Ishikawa (cell line): ENCODE results near the gene UPF2.

Source experiments
- CEBPB ChIP-seq: IDR thresholded peaks from 2 replicates; pipeline ENCODE4 v1.6.1; 2012
- CREB1 ChIP-seq: IDR thresholded peaks from 2 replicates; pipeline ENCODE4 v1.6.1; 2012; ENCODE audit warnings: low read depth
- EGR1 ChIP-seq: IDR thresholded peaks from 2 replicates; pipeline ENCODE4 v1.6.1; 2012
- EP300 ChIP-seq: IDR thresholded peaks from 2 replicates; pipeline ENCODE4 v1.6.1; 2012; ENCODE audit warnings: borderline replicate concordance
- FOXM1 ChIP-seq: IDR thresholded peaks from 2 replicates; pipeline ENCODE4 v1.6.1; 2012; ENCODE audit warnings: low read depth, borderline replicate concordance
- MAX ChIP-seq: IDR thresholded peaks from 2 replicates; pipeline ENCODE4 v1.6.1; 2012
- NFIC ChIP-seq: IDR thresholded peaks from 2 replicates; pipeline ENCODE4 v1.6.1; 2012
- RAD21 ChIP-seq: IDR thresholded peaks from 2 replicates; pipeline ENCODE4 v1.6.1; 2012; ENCODE audit warnings: low read depth
- TAF1 ChIP-seq: IDR thresholded peaks from 2 replicates; pipeline ENCODE4 v1.6.1; 2012; ENCODE audit warnings: low read depth, mild to moderate bottlenecking
- TCF12 ChIP-seq: IDR thresholded peaks from 2 replicates; pipeline ENCODE4 v1.6.1; 2012; ENCODE audit warnings: low read depth
- TEAD4 ChIP-seq: IDR thresholded peaks from 2 replicates; pipeline ENCODE4 v1.6.1; 2012
- YY1 ChIP-seq: IDR thresholded peaks from 2 replicates; pipeline ENCODE4 v1.6.1; 2012; ENCODE audit warnings: low read depth
- ZBTB7A ChIP-seq: IDR thresholded peaks from 2 replicates; pipeline ENCODE4 v1.6.1; 2012; ENCODE audit warnings: low read depth
- TF ChIP-seq, protein P1 (sequence below): IDR thresholded peaks from 2 replicates; pipeline ENCODE4 v1.6.1; 2012; ENCODE audit warnings: low read depth, mild to moderate bottlenecking
- TF ChIP-seq, protein P2 (sequence below): IDR thresholded peaks from 2 replicates; pipeline ENCODE4 v1.6.1; 2012

Gene UPF2

GRCh38 chr10:11876805-11877590, 165.6 kb downstream of the UPF2 start:
- TF ChIP-seq, protein P1, sequence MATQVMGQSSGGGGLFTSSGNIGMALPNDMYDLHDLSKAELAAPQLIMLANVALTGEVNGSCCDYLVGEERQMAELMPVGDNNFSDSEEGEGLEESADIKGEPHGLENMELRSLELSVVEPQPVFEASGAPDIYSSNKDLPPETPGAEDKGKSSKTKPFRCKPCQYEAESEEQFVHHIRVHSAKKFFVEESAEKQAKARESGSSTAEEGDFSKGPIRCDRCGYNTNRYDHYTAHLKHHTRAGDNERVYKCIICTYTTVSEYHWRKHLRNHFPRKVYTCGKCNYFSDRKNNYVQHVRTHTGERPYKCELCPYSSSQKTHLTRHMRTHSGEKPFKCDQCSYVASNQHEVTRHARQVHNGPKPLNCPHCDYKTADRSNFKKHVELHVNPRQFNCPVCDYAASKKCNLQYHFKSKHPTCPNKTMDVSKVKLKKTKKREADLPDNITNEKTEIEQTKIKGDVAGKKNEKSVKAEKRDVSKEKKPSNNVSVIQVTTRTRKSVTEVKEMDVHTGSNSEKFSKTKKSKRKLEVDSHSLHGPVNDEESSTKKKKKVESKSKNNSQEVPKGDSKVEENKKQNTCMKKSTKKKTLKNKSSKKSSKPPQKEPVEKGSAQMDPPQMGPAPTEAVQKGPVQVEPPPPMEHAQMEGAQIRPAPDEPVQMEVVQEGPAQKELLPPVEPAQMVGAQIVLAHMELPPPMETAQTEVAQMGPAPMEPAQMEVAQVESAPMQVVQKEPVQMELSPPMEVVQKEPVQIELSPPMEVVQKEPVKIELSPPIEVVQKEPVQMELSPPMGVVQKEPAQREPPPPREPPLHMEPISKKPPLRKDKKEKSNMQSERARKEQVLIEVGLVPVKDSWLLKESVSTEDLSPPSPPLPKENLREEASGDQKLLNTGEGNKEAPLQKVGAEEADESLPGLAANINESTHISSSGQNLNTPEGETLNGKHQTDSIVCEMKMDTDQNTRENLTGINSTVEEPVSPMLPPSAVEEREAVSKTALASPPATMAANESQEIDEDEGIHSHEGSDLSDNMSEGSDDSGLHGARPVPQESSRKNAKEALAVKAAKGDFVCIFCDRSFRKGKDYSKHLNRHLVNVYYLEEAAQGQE, result no peak

- no peak for TF ChIP-seq ZBTB7A
- TF ChIP-seq FOXM1, result no peak
- TF ChIP-seq MAX, result no peak
- TF ChIP-seq, protein P2, sequence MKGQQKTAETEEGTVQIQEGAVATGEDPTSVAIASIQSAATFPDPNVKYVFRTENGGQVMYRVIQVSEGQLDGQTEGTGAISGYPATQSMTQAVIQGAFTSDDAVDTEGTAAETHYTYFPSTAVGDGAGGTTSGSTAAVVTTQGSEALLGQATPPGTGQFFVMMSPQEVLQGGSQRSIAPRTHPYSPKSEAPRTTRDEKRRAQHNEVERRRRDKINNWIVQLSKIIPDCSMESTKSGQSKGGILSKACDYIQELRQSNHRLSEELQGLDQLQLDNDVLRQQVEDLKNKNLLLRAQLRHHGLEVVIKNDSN, result no peak
- TF ChIP-seq YY1, result no peak
- TF ChIP-seq CREB1, result no peak
- no peak for TF ChIP-seq TCF12
- TF ChIP-seq NFIC, result no peak
- TF ChIP-seq RAD21, result no peak
- no peak for TF ChIP-seq TAF1
- TF ChIP-seq EGR1, result no peak
- TF ChIP-seq, protein P1, result no peak
- no peak for TF ChIP-seq TEAD4
Observed at GRCh38 chr10:11876324-11876723, 166.3 kb downstream of the UPF2 start.

DNA sequence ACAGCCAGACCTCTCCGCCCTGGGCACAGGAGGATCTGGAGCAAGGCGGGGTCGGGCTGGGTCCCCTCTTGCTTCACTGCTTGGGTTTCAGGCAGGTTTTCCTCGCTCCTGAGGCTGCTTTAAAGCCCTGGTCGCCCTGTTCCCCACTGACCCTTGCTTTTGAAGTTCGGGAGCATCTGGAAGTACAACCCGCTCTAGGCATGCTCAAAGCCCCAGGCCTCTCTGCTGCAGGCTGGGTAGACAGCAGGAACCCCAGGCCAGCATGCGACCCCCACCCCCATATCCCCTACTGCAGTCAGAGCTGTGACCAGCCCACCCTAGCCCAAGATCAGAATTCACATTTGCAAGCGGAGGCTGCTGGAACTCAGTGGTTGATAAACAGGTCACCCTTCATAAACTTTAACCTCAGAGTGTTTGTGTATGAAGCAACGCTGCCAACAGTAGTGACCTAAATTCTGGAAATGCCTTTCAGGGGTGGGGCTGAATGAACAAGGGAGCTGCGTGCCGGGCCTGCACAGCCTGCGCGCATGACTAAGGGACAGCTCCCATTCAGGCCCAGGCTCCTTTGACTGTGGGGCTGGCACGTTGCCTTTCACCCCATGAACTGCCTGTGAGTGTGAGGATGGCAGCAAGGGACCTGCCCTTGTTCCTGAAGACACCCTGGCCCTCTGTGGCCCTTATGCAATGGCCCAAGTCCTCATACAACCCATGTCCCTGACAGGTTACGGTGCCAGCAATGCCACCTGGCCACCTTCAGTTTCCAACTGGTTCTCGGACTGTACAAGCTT, 166.9 kb downstream of the UPF2 start:
- TF ChIP-seq RAD21 (peak; percentile 26; the same call in 1 of the 2 replicates), TAF1 (no peak), EP300 (peak; percentile 89), CEBPB (peak; percentile 92), FOXM1 (peak; percentile 85), CREB1 (no peak), NFIC (peak; percentile 89), ZBTB7A (no peak), YY1 (no peak; the same call in 1 of the 2 replicates), TCF12 (peak; percentile 91), EGR1 (no peak), MAX (peak; percentile 91), TEAD4 (peak; percentile 98)
- TF ChIP-seq, protein P1, result 0 out of 2 replicates have a peak, but pooled peaks have one; percentile 28
- TF ChIP-seq, protein P2, result no peak; the same call in 1 of the 2 replicates
